AG09309 (cell line): Measurements from ENCODE around the gene EIF2AK3.
"Not testable (repeated sequence)": the region's sequence is repeated elsewhere in the genome, so short reads cannot be mapped to it uniquely, and the experiment has no call there.

Experiments
- DNase-seq: peaks from one replicate; pipeline ENCODE4 v3.0.0-alpha.2; 2010; ENCODE audit warnings: low read depth
- H3K4me3 ChIP-seq: 2 replicates; pipeline ENCODE4 v1.5.1; 2011; ENCODE audit warnings: mild to moderate bottlenecking, low read depth, low read length, moderate library complexity; ENCODE audit not compliant: control insufficient read depth
- CTCF ChIP-seq: IDR thresholded peaks from 2 replicates; pipeline ENCODE4 v1.5.1; 2011; ENCODE audit warnings: mild to moderate bottlenecking, low read depth, low read length, inconsistent platforms; ENCODE audit not compliant: insufficient read depth, control insufficient read depth; ENCODE audit errors: missing control alignments

EIF2AK3 gene

DNA sequence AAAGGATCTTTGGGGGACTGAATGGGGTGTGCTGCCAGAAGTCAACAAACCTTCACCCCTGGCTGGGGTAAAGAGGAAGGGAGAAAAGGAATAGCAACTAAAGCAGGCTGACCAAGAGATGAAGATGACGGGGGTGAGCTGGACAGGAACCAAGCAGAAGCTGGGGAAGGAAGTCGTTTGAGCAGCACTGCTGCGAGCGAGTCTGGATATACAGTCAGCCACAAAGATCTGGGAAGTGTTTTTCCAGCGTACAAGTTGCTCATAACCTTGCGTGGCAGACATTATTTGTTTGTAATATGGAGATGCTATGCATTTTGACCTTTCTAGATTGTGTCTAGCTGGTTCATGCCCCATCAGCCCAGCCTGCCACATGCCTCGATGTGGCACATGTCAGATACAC is 71.2 kb downstream of the EIF2AK3 start:
- TF ChIP-seq CTCF, result no peak
- no peak overlapping the region for H3K4me3 ChIP-seq
- DNase-seq, result no peak

- H3K4me3 ChIP-seq, result no peak overlapping the region
- TF ChIP-seq CTCF, result no peak
- no peak for DNase-seq
These were observed 73.1 kb downstream of the EIF2AK3 start for GRCh38 chr2:88554189-88554588.

GRCh38 chr2:88549616-88550292 is 77.5 kb downstream of the EIF2AK3 start:
- DNase-seq, result no peak
- TF ChIP-seq CTCF, result no peak
- peak overlapping the region; percentile 32 for H3K4me3 ChIP-seq

DNA sequence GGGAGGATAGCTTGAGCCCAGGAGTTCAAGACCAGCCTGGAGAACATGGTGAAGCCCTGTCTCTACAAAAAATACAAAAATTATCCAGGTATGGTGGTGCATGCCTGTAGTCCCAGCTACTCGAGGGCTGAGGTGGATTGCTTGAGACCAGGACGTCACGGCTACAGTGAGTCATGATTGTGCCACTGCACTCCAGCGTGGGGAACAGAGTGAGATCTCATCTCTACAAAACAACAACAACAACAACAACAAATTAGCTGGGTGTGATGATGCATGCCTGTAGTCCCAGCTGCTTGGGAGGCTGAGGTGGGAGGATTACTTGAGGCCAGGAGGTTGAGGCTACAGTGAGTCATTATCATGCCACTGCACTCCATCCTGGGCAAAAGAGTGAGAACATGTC is 81.0 kb downstream of the EIF2AK3 start:
- DNase-seq, H3K4me3 ChIP-seq: not testable (repeated sequence)

DNA sequence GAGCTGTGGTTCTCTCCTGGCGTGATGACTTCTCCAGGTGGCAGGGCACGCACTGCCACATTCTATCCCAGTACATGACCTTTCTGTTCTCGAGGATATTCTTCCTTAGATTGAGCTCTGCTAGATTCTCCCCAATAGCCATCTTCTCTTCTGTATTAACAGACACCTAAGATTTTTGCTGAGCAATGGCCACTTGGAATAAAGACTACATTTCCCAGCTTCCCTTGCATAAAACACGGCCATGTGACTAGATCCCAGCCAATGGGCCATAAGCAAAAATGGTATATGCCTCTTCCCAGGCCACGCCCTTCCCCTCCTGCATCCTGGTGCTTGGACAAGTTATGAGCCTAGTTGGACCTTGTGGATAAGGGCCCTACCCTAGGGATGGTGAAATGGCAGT is 82.1 kb downstream of the EIF2AK3 start:
- no peak for DNase-seq
- no peak for TF ChIP-seq CTCF
- H3K4me3 ChIP-seq, result no peak overlapping the region

DNA sequence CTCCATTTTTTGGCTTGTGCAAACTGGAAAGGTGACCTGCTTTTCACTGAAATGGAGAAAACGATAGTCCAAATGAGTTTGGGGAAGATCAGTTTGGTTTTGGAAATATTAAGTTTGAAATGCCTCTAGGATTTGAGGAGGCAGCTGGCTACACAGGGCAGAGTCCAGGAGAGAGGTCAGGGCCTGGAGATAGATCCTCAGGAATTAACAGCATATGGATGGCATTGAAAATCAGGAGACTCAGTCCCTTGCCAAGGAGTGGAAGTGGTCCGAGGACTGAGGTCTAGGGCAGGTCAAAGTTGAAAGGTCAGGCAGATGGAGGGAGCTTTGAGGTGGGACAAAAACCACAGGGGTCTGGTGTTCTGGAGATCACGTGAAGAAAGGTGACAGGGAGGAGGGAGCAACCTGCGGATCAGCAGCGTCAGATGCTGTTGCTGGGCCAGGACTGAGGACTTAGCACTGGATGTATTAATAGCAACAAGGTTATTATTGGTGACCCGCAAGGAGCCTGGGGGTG is 83.7 kb downstream of the EIF2AK3 start:
- DNase-seq, result no peak
- no peak for TF ChIP-seq CTCF
- no peak overlapping the region for H3K4me3 ChIP-seq

DNA sequence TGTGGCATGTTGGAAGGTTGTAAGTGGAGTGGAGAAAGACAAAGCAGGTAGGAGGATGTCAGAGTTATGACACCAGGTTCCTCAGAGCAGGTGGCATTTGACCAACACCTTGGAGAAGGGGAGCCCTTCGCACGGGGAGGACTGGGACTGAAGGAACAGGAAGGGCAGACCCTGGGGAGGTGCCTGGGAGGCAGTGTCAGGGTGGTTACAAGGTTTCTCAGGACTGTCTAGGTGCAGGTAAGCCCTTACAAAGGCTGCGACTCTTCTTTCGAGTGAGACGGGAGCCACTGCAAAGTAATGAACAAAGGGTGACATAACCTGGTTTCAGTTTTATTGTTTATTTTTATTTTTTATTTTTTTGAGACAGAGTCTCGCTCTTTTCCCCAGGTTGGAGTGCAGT is 84.6 kb downstream of the EIF2AK3 start:
- H3K4me3 ChIP-seq, result no peak overlapping the region
- TF ChIP-seq CTCF, result no peak
- no peak for DNase-seq
